SK-N-MC (cell line): ENCODE results near the gene ASIC2.

Experiments
- EZH2 ChIP-seq: fragments of 200-600 bp; sonication (generic); IDR thresholded peaks from one replicate; pipeline ENCODE4 v1.6.1; 2017; ENCODE audit warnings: antibody characterized with exemption
- POLR2AphosphoS5 ChIP-seq: IDR thresholded peaks from 2 replicates; pipeline ENCODE4 v1.6.1; 2012; ENCODE audit warnings: mild to moderate bottlenecking, low read depth, low read length, borderline replicate concordance

DNA sequence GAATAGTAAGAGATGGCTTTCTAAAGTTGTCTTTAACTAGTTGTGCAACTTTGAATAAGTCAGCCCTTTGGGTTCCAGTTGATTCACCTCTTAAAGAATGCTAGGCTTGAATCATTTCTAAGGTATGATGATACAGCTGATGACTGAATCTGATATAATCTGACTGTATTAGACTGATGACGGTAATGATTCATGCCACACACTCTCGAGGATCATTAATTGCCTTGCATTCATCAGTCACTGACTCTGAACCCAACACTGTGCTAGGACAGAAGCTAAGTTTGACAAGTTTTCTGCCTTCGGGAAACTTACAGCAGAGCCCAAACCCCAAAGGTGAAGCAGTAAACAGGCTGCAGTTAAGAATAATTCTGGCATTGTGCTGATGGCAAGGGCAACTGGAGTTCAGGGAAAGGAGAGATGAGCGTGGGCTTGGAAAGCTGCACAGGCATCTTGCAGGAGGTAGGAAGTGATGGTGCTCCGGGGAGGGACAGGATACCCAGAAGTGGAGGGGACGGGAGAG is 25.8 kb downstream of the ASIC2 start:
- TF ChIP-seq POLR2AphosphoS5 (no peak), EZH2 (no peak)
